ENCODE data around the gene PRSS22.

- TF ChIP-seq CTCF (IDR thresholded peaks at IDR 0.05; ENCODE audit: low read length) = no peak
- TF ChIP-seq EZH2phosphoT487 (IDR thresholded peaks at IDR 0.05; ENCODE audit: low read length) = no peak
- no peak for TF ChIP-seq EZH2 (optimal IDR thresholded peaks at IDR 0.05; ENCODE audit: low read depth, low read length)
Observed at GRCh38 chr16:2845116-2845515, 12.9 kb downstream of the PRSS22 start.
